ENCODE results near the gene NUBP2.

The NUBP2 gene

DNA sequence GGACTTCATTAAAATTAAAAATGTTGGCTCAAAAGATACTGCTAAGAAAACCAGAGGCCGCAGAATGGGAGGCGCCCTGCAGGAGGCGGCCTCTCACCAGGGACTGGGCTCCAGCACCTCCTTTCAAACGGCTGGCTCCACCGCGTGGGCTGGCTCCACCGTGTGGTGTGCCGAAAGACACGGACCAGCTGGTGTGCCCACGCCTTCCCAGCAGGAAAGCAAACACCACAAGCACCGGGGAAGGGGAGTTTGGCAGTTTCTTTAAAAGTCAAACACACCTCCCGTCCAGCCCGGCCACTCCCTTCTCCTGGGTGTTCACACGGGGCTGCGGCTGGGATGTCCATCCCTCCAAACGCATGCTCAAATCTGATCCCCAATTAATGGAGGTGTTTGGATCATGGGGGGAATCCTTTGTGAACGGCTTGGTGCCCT is 30.0 kb downstream of the NUBP2 start:
- peak; percentile 65 for DNase-seq

- no peak for DNase-seq
Observed at GRCh38 chr16:1815461-1815860, 32.7 kb downstream of the NUBP2 start.

- no peak for DNase-seq
Observed at GRCh38 chr16:1816396-1817275, 33.9 kb downstream of the NUBP2 start.

- no peak for DNase-seq
Observed at GRCh38 chr16:1817276-1817589, 34.5 kb downstream of the NUBP2 start.

- no peak for DNase-seq
Observed at GRCh38 chr16:1817716-1818115, 35.0 kb downstream of the NUBP2 start.

GRCh38 chr16:1818204-1818872 is 35.6 kb downstream of the NUBP2 start:
- no peak for DNase-seq

- no peak for DNase-seq
Observed at GRCh38 chr16:1818873-1819525, 36.2 kb downstream of the NUBP2 start.

DNA sequence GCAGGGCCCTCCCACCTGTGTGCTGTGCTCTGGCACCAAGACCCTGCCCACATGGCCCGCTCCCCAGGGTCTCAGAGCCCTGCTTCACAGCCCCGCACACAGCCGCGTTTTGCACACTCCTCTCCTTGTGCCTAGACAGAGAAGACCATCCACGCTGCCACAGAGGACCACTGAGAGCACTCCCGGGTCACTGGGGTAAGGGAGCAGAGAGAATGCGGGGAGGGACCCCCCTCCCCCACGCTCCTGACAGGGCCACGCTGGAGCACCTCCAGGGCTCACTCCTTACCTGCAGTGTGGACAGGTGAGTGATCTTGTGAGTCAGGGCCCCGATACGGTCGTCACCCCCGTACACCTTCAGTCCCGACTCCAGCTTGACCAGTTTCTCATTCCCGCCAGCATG is 36.9 kb downstream of the NUBP2 start:
- no peak for DNase-seq

DNA sequence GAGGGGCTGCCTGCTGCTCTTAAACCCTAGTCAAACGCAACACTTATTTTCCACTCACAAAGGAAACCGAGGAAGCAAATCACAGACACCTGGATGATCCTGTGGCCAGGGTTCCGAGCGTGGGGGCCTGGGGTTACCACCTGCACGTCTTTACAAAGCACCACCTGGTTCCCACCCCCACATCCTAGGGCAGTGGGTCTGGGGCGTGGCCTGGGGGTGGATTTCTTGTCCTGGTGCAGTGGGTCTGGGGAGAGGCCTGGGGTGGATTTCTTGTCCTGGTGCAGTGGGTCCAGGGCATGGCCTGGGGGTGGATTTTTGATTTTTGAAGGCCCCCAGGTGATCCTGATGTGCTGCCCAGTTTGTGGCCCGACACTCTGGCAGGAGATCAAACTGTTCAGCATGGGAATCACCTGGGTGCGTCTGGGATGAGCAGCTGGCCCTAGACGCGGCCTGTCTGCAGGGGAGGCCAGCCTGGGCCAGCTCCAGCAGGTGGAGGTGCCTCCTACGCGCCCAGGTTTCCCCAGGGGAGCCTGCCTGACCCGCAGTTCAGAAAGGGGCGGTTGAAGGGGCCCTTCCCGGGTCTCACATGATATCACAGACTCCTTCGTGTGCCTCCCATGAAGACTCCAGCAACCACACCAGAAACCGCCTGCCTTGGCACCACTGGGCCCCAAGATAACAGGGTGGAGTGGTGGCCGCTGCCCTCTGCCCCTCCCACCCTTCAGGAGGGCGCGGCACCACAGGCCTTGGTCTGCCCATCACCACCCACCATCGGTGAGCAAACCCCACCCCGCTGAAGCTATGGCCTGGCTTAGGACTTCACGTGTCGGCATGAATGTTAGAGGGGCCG is 37.6 kb downstream of the NUBP2 start:
- no peak for DNase-seq

- DNase-seq, result no peak
Observed at GRCh38 chr16:1820946-1821290, 38.2 kb downstream of the NUBP2 start.

- DNase-seq, result no peak
Observed at GRCh38 chr16:1821861-1822611, 39.3 kb downstream of the NUBP2 start.

DNA sequence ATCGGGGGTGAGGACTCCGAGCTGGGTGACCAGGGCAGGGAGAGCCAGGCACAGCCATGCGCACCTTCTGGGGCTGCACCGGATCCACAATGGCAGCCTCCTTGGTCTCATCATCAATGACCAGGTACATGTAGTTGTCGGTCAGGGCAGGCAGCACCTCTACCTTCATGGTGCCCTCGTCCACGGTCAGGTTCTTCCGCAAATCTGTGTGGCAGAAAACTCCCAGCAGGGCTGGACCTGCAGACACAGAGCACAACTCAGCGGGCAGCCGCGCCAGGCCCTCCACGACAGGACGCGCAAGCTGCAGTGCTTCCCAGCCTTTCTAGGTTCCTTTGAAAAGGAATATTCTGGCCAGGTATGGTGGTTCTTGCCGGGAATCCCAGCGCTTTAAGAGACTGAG is 40.0 kb downstream of the NUBP2 start:
- DNase-seq, result no peak

DNA sequence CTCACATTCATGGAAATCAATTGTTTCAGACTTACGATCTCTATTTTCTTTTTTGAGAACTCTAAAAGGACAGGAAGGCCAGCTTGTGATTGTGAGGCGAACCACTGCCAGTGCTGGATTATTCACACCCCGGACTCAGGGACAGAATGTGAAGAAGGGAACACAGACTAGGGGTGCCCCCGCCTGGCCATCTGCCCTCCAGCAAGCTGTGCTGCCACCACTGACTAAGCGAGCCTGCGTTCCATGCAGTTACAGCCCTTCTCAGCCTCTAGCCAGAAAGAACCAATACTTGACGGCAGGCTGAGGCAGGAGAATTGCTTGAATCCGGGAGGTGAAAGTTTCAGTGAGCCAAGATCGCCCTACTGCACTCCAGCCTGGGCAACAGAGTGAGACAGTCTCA is 41.1 kb downstream of the NUBP2 start:
- no peak for DNase-seq

- no peak for DNase-seq
Observed at GRCh38 chr16:1825381-1825863, 42.7 kb downstream of the NUBP2 start.

- DNase-seq, result peak; percentile 77
Observed at GRCh38 chr16:1825864-1826690, 43.3 kb downstream of the NUBP2 start.

- DNase-seq, result peak; percentile 91
Observed at GRCh38 chr16:1826691-1827573, 44.2 kb downstream of the NUBP2 start, which contains the start of the genes FAHD1 and HAGH. Gene FAHD1, plus strand, starts transcription at chr16:1827206. Its CDS starts 33 bp downstream, at chr16:1827239. Gene HAGH, minus strand, starts transcription at chr16:1826825. Its CDS starts 38 bp downstream, at chr16:1826787.

GRCh38 chr16:1828645-1829410 is 46.1 kb downstream of the NUBP2 start:
- no peak for DNase-seq

GRCh38 chr16:1830213-1830612 is 47.5 kb downstream of the NUBP2 start:
- DNase-seq, result no peak
